H1 (cell line): ENCODE measurements around the gene DHRS12. TPM values are rescaled to one million over a fixed set of nuclear protein-coding genes. Genes with fewer than 3 reads are reported as not detected.

ENCODE experiments used
- CTCF ChIA-PET: fragments of 300-600 bp; sonication (Branson Sonifier 250); formaldehyde crosslinking; loops from one replicate; lab custom pipeline; 2021; ENCODE audit not compliant: partially characterized antibody; lab: Charles Lee
- POLR2A ChIA-PET: fragments of 300-600 bp; sonication (Branson Sonifier 250); formaldehyde crosslinking; loops from one replicate; lab custom pipeline; 2021; ENCODE audit warnings: inconsistent platforms; ENCODE audit not compliant: partially characterized antibody; lab: Charles Lee
- DNase-seq, 2 experiments: peaks; one replicate each; pipeline versions ENCODE4 v3.0.0 to v3.0.0-alpha.2; 2010 to 2022; ENCODE audit warnings: low spot score in 2 of 2, low read depth in 1 of 2, mixed read lengths in 1 of 2
- FAIRE-seq: peaks from 2 replicates; lab custom pipeline; 2011; peaks lifted over from hg19 to GRCh38; lab: Jason Lieb, UNC
- H2AFZ ChIP-seq: 2 replicates; pipeline ENCODE4 v1.8.1; 2012; ENCODE audit warnings: low read length, inconsistent platforms
- H2AK5ac ChIP-seq: 2 replicates; pipeline ENCODE4 v1.6.1; 2013; ENCODE audit warnings: low read depth, low read length
- H2BK120ac ChIP-seq: replicated peaks from 2 replicates; pipeline ENCODE3; 2013; ENCODE audit warnings: low read depth, low read length, inconsistent platforms
- H2BK12ac ChIP-seq: 2 replicates; pipeline ENCODE4 v1.6.1; 2013; ENCODE audit warnings: low read depth, low read length
- H2BK15ac ChIP-seq: 2 replicates; pipeline ENCODE4 v1.6.1; 2013; ENCODE audit warnings: low read length
- H2BK20ac ChIP-seq: 2 replicates; pipeline ENCODE4 v1.6.1; 2013; ENCODE audit warnings: low read length
- H2BK5ac ChIP-seq: 2 replicates; pipeline ENCODE4 v1.6.1; 2013; ENCODE audit warnings: low read depth, low read length
- H3K14ac ChIP-seq: 2 replicates; pipeline ENCODE4 v1.6.1; 2013; ENCODE audit warnings: inconsistent platforms; ENCODE audit not compliant: insufficient read length
- H3K18ac ChIP-seq: 2 replicates; pipeline ENCODE4 v1.6.1; 2013; ENCODE audit warnings: low read length; ENCODE audit errors: extremely low read depth
- H3K23ac ChIP-seq: 2 replicates; pipeline ENCODE4 v1.6.1; 2013; ENCODE audit warnings: inconsistent platforms; ENCODE audit not compliant: insufficient read length
- H3K23me2 ChIP-seq: 2 replicates; pipeline ENCODE4 v1.6.1; 2013; ENCODE audit warnings: low read depth, low read length
- H3K27ac ChIP-seq: 2 replicates; pipeline ENCODE4 v1.6.1; 2011; ENCODE audit warnings: low read depth, low read length, inconsistent platforms
- H3K27me3 ChIP-seq, 4 experiments: replicated peaks in 1 of 4; 1 replicate in 1 of 4; 2 replicates in 3 of 4; pipeline versions ENCODE4 v1.6.1 to v1.8.1; 2011 to 2013; ENCODE audit warnings: low read length in 3 of 4, mild to moderate bottlenecking in 3 of 4, inconsistent platforms in 2 of 4, mixed read lengths in 2 of 4, moderate library complexity in 1 of 4; ENCODE audit not compliant: control insufficient read depth in 3 of 4, insufficient read depth in 3 of 4; ENCODE audit errors: extremely low read depth in 1 of 4
- H3K36me3 ChIP-seq, 4 experiments: 2 replicates each; pipeline versions ENCODE4 v1.6.1 to v1.8.1; 2011 to 2013; ENCODE audit warnings: mild to moderate bottlenecking in 4 of 4, low read length in 3 of 4, moderate library complexity in 2 of 4, control low read depth in 1 of 4, inconsistent platforms in 1 of 4; ENCODE audit not compliant: insufficient read depth in 4 of 4, control insufficient read depth in 2 of 4
- H3K4ac ChIP-seq: replicated peaks from 2 replicates; pipeline ENCODE3; 2013; ENCODE audit warnings: low read length, low read depth, mixed read lengths, inconsistent platforms; ENCODE audit not compliant: insufficient read length
- H3K4me1 ChIP-seq, 4 experiments: replicated peaks in 1 of 4; 1 replicate in 1 of 4; 2 replicates in 3 of 4; pipeline versions ENCODE4 v1.6.1 to v1.8.1; 2011 to 2013; ENCODE audit warnings: low read length in 3 of 4, inconsistent platforms in 2 of 4, mixed read lengths in 1 of 4; ENCODE audit not compliant: insufficient read depth in 4 of 4, control insufficient read depth in 3 of 4
- H3K4me2 ChIP-seq, 2 experiments: 2 replicates each; pipeline versions ENCODE4 v1.6.1 to v1.8.1; 2011 to 2013; ENCODE audit warnings: low read depth in 2 of 2, low read length in 2 of 2, control low read depth in 1 of 2, inconsistent platforms in 1 of 2, mild to moderate bottlenecking in 1 of 2; ENCODE audit not compliant: insufficient read depth in 1 of 2
- H3K4me3 ChIP-seq, 4 experiments: fragments of 200-600, 300-600 bp in 1 of 4; sonication (generic), shearing (Covaris generic), sonication (Bioruptor Twin) in 1 of 4; 2 replicates each; pipeline versions ENCODE4 v1.5.1 to v1.8.1; 2011 to 2016; ENCODE audit warnings: low read length in 4 of 4, low read depth in 3 of 4, control low read depth in 2 of 4, inconsistent platforms in 2 of 4, mild to moderate bottlenecking in 2 of 4, mixed read lengths in 1 of 4, moderate library complexity in 1 of 4; ENCODE audit not compliant: insufficient read depth in 2 of 4; ENCODE audit errors: extremely low read depth in 1 of 4
- H3K56ac ChIP-seq: replicated peaks from 2 replicates; pipeline ENCODE3; 2013; ENCODE audit warnings: low read depth, mild to moderate bottlenecking, mixed read lengths, low read length, inconsistent platforms; ENCODE audit not compliant: insufficient read length
- H3K79me1 ChIP-seq: 2 replicates; pipeline ENCODE4 v1.6.1; 2013; ENCODE audit warnings: low read depth, low read length, control low read depth
- H3K79me2 ChIP-seq, 2 experiments: 2 replicates each; pipeline versions ENCODE4 v1.6.1 to v1.8.1; 2012 to 2013; ENCODE audit warnings: low read length in 2 of 2, mild to moderate bottlenecking in 2 of 2, inconsistent platforms in 1 of 2; ENCODE audit not compliant: insufficient read depth in 2 of 2, control insufficient read depth in 1 of 2
- H3K9ac ChIP-seq, 4 experiments: replicated peaks in 1 of 4; 1 replicate in 1 of 4; 2 replicates in 3 of 4; pipeline versions ENCODE4 v1.6.1 to v1.8.1; 2011 to 2013; ENCODE audit warnings: low read depth in 3 of 4, low read length in 3 of 4, control low read depth in 2 of 4, mild to moderate bottlenecking in 2 of 4, moderate library complexity in 2 of 4, inconsistent platforms in 1 of 4; ENCODE audit errors: extremely low read depth in 1 of 4
- H3K9me3 ChIP-seq, 2 experiments: 2 replicates each; pipeline versions ENCODE4 v1.6.1 to v1.8.1; 2012 to 2013; ENCODE audit warnings: mild to moderate bottlenecking in 2 of 2, moderate library complexity in 2 of 2, control low read depth in 1 of 2, inconsistent platforms in 1 of 2, low read depth in 1 of 2, low read length in 1 of 2, mixed read lengths in 1 of 2; ENCODE audit not compliant: insufficient read depth in 2 of 2
- H4K20me1 ChIP-seq, 2 experiments: replicated peaks in 1 of 2; 2 replicates each; pipeline versions ENCODE3 to v1.8.1; 2011 to 2013; ENCODE audit warnings: inconsistent platforms in 2 of 2, low read length in 2 of 2, mild to moderate bottlenecking in 1 of 2; ENCODE audit not compliant: insufficient read depth in 2 of 2, control insufficient read depth in 1 of 2
- H4K5ac ChIP-seq: 2 replicates; pipeline ENCODE4 v1.6.1; 2013; ENCODE audit warnings: low read length, low read depth, mixed read lengths, inconsistent platforms; ENCODE audit not compliant: insufficient read length
- H4K8ac ChIP-seq: 2 replicates; pipeline ENCODE4 v1.8.0; 2013; ENCODE audit warnings: mild to moderate bottlenecking, moderate library complexity, low read length, inconsistent platforms; ENCODE audit not compliant: insufficient read depth; ENCODE audit errors: extremely low read depth
- H4K91ac ChIP-seq: replicated peaks from 2 replicates; pipeline ENCODE3; 2013; ENCODE audit warnings: low read length, mixed read lengths, inconsistent platforms; ENCODE audit not compliant: insufficient read length
- KDM5A ChIP-seq: fragments of 200-600 bp; IDR thresholded peaks from 2 replicates; pipeline ENCODE4 v1.7.1; 2012; ENCODE audit warnings: mild to moderate bottlenecking, low read length, inconsistent platforms, mixed read lengths
- MAFK ChIP-seq: IDR thresholded peaks from 2 replicates; pipeline ENCODE4 v1.6.1; 2012; ENCODE audit warnings: low read depth, mild to moderate bottlenecking, improper control_type of control experiment, low read length
- SIX5 ChIP-seq: IDR thresholded peaks from 2 replicates; pipeline ENCODE4 v1.6.1; 2011; ENCODE audit warnings: mild to moderate bottlenecking, low read depth, low read length
- SP2 ChIP-seq: IDR thresholded peaks from 2 replicates; pipeline ENCODE4 v1.6.1; 2012; ENCODE audit warnings: mild to moderate bottlenecking, low read length, inconsistent platforms
- USF2 ChIP-seq: IDR thresholded peaks from 2 replicates; pipeline ENCODE4 v1.6.1; 2011; ENCODE audit warnings: low read length, improper control_type of control experiment
- WGBS, 2 experiments: shearing (Covaris generic) in 1 of 2; methylation state at CpG; one replicate each; pipeline versions ENCODE4 v1.1.6 to v1.1.7; 2013 to 2015; ENCODE audit warnings: low lambda C conversion rate in 2 of 2, mixed read lengths in 2 of 2, inconsistent platforms in 1 of 2, low coverage in 1 of 2, missing lambda C conversion rate in 1 of 2; ENCODE audit not compliant: insufficient replicate concordance in 2 of 2, insufficient coverage in 1 of 2, insufficient read length in 1 of 2; ENCODE audit errors: extremely low coverage in 1 of 2, missing lambda C conversion rate in 1 of 2; 5-methylcytosine and 5-hydroxymethylcytosine counted together
- polyA plus RNA-seq, 7 experiments: library from polyadenylated mRNA; depleted of rRNA in 3 of 7; stranded (reverse) in 5 of 7; unstranded in 2 of 7; fragments of >200 nt in 5 of 7; fragments of 200-250 nt in 2 of 7; gene quantifications; 1 replicate in 5 of 7; 2 replicates in 1 of 7; 4 replicates in 1 of 7; pipeline versions ENCODE4 v1.2.1 to v1.2.3, GENCODE V29; 2011 to 2013; ENCODE audit warnings: missing spikeins in 2 of 7, mixed read lengths in 2 of 7
- total RNA-seq: library from RNA; stranded (reverse); fragmentation: NEBNext Ultra II Directional; extraction: Animal tissue kit (Norgen Biotek cat#: 25700); gene quantifications from 2 replicates; pipeline ENCODE4 v1.2.1, GENCODE V29; 2021

Gene DHRS12
- total and polyA plus RNA-seq, 2 of the 8 experiments (the other 6 are each of a cell fraction or from before 2014, with no cell fraction given), result 8.7 TPM

- Histone ChIP-seq H2BK15ac (no peak overlapping the region), H4K91ac (no peak overlapping the region), H3K79me2 (no peaks in the 10 kb centered on the region), H3K4me1 (peaks cover 0 to 2% (median 0%) of the 10 kb centered on the region in 4 experiments; a peak in 1 of 7 replicates), H2AK5ac (no peak overlapping the region), H3K23ac (no peak overlapping the region), H3K56ac (no peak overlapping the region), H2BK20ac (no peak overlapping the region), H3K18ac (no peak overlapping the region), H2BK5ac (no peak overlapping the region), H3K27me3 (no peaks in the 10 kb centered on the region), H2BK12ac (no peak overlapping the region), H3K27ac (no peak overlapping the region), H2BK120ac (no peak overlapping the region), H3K36me3 (no peaks in the 10 kb centered on the region), H4K5ac (no peak overlapping the region), H3K4me3 (no peak overlapping the region), H3K14ac (no peak overlapping the region), H3K4ac (no peak overlapping the region), H3K23me2 (no peaks in the 10 kb centered on the region), H3K79me1 (no peaks in the 10 kb centered on the region), H4K8ac (no peak overlapping the region), H3K9me3 (no peaks in the 10 kb centered on the region), H3K4me2 (no peak overlapping the region), H4K20me1 (no peaks in the 10 kb centered on the region), H3K9ac (no peak overlapping the region), H2AFZ (no peak overlapping the region)
- DNase-seq (no peak), FAIRE-seq (no peak)
- no peak for TF ChIP-seq SIX5
- TF ChIP-seq SP2, result no peak
- TF ChIP-seq USF2, result no peak
- TF ChIP-seq MAFK, result no peak
- TF ChIP-seq KDM5A, result no peak
- WGBS, 2 experiments, result 93% methylated on average over 6 of the region's 6 CpGs; no CpG with 5 or more reads in 1 of the 2 experiments
- CTCF ChIA-PET, result interaction anchor here (1.0 kb wide), 1 partner anchor 287 kb away, joined by 3 read pairs; no protein-coding TSS in a partner anchor
- POLR2A ChIA-PET, result no interaction called here
These were observed 37.0 kb upstream of the DHRS12 start for GRCh38 chr13:51840917-51841316.
